AG09309 (cell line): ENCODE data around the gene PEX10.

Experiments used
- DNase-seq: peaks from one replicate; pipeline ENCODE4 v3.0.0-alpha.2; 2010; ENCODE audit warnings: low read depth
- H3K4me3 ChIP-seq: 2 replicates; pipeline ENCODE4 v1.5.1; 2011; ENCODE audit warnings: mild to moderate bottlenecking, low read depth, low read length, moderate library complexity; ENCODE audit not compliant: control insufficient read depth
- TF ChIP-seq, protein P1 (sequence below): IDR thresholded peaks from 2 replicates; pipeline ENCODE4 v1.5.1; 2011; ENCODE audit warnings: mild to moderate bottlenecking, low read depth, low read length, inconsistent platforms; ENCODE audit not compliant: insufficient read depth, control insufficient read depth; ENCODE audit errors: missing control alignments

Gene PEX10

DNA sequence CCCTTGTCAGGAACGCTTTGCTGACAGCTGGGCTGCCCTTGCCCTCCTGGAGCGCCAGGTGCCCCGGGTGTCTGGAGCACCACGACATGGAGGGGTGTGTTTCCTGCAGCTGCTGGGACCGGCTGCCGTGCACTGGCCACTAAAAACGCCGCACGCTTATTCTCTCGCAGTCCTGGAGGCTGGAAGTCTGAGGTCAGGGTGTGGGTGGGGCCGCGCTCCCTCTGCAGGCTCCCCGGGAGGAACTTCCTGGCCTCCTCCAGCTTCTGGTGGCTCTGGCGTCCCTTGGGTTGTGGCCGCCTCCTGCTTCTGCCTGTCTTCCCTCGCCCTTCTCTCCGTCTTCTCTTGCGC lies 35.7 kb upstream of the PEX10 start:
- TF ChIP-seq, protein P1, sequence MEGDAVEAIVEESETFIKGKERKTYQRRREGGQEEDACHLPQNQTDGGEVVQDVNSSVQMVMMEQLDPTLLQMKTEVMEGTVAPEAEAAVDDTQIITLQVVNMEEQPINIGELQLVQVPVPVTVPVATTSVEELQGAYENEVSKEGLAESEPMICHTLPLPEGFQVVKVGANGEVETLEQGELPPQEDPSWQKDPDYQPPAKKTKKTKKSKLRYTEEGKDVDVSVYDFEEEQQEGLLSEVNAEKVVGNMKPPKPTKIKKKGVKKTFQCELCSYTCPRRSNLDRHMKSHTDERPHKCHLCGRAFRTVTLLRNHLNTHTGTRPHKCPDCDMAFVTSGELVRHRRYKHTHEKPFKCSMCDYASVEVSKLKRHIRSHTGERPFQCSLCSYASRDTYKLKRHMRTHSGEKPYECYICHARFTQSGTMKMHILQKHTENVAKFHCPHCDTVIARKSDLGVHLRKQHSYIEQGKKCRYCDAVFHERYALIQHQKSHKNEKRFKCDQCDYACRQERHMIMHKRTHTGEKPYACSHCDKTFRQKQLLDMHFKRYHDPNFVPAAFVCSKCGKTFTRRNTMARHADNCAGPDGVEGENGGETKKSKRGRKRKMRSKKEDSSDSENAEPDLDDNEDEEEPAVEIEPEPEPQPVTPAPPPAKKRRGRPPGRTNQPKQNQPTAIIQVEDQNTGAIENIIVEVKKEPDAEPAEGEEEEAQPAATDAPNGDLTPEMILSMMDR = no peak
- no peak for DNase-seq
- no peak overlapping the region for H3K4me3 ChIP-seq

DNA sequence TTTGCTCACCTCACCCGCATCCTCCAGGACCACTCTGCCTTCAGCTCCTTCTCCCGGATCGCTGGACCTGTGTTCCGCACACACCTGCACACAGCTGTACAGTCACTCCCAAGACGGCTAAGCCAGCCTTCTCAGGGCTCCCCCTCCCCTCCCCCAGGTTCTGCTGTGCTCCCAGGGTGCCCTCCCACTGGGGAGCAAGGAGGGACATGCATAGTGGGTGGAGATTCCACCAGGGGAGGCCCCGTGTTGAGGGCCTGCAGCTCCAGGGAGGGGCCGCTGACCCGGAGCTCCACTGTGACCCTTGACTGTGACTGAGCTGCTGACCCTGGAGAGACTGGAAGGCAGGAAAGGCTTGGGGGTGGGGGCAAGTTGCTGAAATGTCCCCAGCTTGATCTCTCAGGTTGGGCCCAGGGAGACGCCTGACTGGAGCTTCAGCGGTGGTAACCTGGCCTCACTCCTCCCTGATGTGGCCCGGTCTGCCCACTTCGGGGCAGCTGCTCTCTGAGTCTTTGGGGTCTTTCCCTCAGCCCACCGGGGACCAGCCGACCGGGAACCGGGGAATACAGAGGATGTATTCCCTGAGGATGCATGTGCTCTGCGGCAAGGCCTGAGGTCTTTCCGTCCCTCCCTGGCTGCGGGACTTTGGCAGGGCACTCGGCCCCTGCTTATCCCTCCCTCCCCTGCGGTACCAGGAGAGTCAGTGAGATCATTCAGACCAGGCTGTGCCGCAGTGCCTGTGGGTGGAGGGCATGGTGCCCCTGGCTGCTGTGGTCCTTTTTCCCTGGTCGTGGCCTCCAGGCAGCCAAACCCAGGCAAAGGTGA lies 35.1 kb upstream of the PEX10 start:
- TF ChIP-seq, protein P1 = no peak
- no peak overlapping the region for H3K4me3 ChIP-seq
- DNase-seq = no peak

DNA sequence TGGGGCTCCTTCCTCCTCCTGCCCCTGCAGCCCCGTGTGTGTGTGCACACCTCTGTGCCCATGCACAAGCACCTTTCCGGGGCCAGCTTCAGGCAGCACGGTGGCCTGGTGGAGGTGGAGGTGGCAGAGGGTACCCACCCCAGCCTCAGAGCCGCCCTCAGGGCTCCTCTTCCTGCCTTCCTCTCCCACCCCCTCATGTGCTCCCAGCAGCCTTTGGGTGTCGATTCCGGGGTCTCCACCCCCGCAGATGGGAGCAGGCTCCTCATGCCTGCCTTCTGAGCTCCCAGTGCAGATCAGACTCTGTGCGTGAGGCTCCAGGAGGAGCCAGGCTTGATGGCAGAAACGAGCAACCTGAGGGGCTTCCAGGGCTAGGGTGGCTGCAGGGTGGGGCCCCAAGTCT lies 34.5 kb upstream of the PEX10 start:
- no peak overlapping the region for H3K4me3 ChIP-seq
- DNase-seq = no peak
- TF ChIP-seq, protein P1 = no peak

DNA sequence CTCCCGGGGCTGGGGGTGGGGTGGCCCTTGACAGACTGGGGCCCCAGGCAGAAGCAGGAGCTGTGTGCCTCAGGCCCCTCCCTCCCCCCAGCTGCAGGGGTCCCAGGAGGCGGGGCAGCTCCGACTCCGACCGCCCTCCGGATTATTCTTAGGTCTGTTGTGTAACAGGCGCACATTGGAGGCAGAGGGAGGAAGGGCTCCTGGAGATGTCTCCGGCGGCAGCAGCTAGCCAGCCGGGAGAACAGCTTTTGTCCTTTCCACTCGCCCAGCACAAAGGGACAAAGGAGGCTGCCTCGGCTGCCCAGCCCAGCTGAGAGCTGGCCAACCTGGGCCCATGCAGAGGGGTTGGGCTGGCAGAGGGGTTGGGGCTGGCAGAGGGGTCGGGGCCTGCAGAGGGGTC lies 34.0 kb upstream of the PEX10 start:
- H3K4me3 ChIP-seq = no peak overlapping the region
- TF ChIP-seq, protein P1 = no peak
- DNase-seq = no peak

DNA sequence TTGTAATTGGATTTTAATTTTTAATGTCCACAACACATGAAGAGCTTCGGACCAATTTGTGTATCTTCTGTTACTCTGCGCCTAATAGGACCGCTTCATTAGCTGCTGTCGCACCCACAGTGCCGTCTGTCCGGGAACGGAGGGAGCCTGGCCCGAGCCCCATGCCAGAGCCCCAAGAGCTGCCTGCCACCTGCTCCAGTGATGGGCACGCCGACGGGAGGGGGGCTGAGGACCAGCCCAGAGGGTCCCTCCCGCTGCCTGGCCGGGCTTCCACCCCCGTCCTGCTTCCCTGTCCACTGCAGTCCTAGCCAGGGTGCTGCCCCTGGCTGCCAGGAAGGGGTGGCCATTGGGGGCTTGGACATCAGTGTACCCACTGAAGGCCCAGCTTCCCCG lies 33.5 kb upstream of the PEX10 start:
- no peak for DNase-seq
- TF ChIP-seq, protein P1 = no peak
- H3K4me3 ChIP-seq = no peak overlapping the region

DNA sequence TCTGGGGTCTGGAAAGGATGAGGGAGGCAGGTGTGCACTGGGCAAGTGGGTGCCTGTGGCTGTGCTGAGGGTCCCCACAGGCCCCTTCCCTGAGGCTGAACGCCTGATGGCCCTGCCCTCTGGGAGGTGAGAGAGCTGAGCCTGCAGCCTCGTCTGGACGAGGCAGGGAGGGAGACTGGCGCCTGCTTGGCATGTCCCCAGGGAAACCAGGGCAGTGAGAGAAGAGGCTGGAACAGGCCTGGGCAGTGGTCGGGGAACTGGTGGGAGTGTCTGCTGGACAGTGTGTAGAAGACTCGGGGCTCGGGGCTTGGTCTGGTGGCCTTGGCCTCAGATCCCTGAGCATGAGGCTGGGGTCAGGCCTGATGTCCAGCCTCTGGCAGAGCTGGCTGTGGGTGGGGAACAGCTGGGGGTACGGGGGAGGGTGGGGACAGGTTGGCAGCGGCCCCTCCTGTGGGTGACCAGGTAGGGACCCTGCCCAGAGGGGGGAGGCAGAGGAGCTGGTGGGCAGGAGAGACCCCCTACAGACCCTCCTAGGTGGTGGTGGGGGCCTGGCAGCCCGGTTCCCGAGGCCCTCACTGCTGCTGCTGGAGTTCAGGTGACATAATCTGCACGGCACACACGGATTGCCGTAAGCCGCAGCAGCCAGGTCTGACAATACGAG lies 32.9 kb upstream of the PEX10 start:
- no peak for DNase-seq
- TF ChIP-seq, protein P1 = no peak
- H3K4me3 ChIP-seq = no peak overlapping the region
